Iris pigment epithelial cell (primary cell): ENCODE results near the gene ATP2C1.
"Not testable (repeated sequence)": the region's sequence is repeated elsewhere in the genome, so short reads cannot be mapped to it uniquely, and the experiment has no call there.

Experiments used
- DNase-seq: peaks from one replicate; pipeline ENCODE4 v3.0.0-alpha.2; 2011; ENCODE audit warnings: low read depth

The ATP2C1 gene

DNA sequence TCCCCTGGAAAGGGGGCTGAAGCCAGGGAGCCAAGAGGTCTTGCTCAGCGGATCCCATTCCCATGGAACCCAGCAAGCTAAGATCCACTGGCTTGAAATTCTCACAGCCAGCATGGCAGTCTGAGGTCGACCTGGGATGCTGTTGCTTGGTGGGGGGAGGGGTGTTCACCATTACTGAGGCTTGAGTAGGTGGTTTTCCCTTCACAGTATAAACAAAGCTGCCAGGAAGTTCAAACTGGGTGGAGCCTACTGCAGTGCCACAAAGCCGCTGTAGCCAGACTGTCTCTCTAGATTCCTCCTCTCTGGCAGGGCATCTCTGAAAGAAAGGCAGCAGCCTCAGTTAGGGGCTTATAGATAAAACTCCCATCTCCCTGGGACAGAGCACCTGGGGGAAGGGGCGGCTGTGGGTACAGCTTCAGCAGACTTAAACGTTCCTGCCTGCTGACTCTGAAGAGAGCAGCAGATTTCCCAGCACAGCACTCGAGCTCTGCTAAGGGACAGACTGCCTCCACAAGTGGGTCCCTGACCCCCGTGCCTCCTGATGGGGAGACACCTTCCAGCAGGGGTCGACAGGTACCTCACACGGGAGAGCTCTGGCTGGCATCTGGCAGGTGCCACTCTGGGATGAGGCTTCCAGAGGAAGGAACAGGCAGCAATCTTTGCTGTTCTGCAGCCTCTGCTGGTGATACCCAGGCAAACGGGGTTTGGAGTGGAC lies 148.5 kb downstream of the ATP2C1 start:
- DNase-seq = not testable (repeated sequence)

DNA sequence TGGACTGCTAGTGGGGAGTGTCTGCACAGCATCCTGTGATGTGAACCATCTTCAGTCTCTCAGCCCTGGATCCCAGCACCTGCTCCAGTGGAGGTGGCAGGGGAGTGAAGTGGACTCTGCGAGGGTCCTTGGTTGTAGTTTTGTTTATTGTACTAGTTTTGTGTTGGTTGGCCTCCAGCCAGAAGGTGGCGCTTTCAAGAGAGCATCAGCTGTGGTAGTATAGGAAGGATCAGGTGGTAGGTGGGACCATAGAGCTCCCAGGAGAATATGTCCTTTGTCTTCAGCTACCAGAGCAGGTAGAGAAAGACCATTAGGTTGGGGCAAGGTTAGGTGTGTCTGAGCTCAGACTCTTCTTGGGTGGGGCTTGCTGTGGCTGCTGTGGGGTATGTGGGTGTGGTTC lies 153.7 kb downstream of the ATP2C1 start:
- DNase-seq = no peak

DNA sequence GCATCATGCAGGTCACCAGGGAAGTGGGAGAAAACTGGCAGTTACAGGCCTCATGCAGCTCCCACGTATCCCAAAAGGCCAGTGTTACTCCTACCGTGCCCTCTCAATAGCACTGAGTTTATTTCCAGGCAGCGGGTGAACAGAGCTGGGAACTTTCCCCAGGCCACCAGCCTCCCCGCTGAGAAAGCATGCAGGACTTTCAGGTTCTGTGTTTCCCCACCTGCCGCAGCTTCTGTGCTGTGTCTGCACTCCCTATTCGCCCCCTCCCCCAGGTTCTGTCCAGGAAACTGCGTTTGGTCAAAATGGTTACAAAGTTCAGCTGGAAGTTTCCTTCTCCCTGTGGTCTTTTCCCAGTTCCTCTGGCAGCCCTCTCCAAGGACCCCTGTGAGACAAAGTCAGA lies 154.1 kb downstream of the ATP2C1 start:
- DNase-seq = no peak

GRCh38 chr3:131050001-131050400 lies 156.1 kb downstream of the ATP2C1 start:
- DNase-seq = no peak

DNA sequence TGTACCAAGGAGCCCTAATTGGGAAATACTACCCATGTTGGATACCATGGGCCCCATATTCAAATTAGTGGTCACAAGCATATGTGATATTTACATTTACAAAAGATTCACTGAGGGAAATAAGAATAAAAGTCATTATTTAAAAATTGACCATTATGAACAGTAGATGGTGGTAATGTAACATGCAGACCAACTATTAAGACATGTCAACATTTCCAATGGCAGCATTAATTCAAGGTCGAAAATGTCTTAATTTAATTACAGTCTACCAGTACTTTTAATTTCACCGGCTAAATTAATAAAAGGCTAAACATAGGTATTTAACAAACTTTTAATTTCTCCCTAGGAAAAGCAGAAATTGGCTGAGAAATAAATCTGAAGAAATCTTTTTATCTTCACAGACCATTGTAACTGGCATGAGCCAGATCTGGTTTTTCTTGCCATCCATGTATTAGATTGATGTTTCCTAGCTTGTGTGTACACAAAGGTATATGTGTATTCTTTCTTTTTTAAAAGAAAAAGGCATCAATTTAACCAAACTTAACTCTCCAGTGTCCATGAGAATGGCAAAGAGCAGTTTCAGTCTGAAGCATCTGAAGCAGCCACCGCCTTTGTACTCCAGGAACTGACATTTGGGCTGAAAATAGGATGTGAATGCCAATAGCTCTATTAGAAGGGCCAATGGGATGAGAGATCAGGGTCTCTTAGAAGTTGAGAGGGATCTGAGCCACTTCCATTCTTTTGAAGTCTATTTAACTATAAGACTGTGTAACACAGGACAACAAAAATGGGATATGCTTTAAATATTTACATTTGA lies 159.4 kb downstream of the ATP2C1 start:
- DNase-seq = peak; percentile 26
